Endothelial cell of umbilical vein (primary cell): Measurements from ENCODE around the gene ZIC5. TPM values are rescaled to one million over a fixed set of nuclear protein-coding genes. Genes with fewer than 3 reads are reported as not detected.

Experiments
- BruUV-seq: library from RNA; stranded (reverse); fragments of 400-500 nt; replicated peaks from 2 replicates; lab custom pipeline; 2021; lab: Mats Ljungman, UMichigan
- CTCF ChIA-PET: fragments of 300-600, 350-600 bp; sonication (Branson Sonifier 250); formaldehyde crosslinking; loops from one replicate; lab custom pipeline; 2021; ENCODE audit warnings: antibody characterized with exemption, inconsistent platforms; lab: Charles Lee
- POLR2A ChIA-PET: fragments of 300-600, 350-600 bp; sonication (Branson Sonifier 250); formaldehyde crosslinking; loops from one replicate; lab custom pipeline; 2021; ENCODE audit warnings: antibody characterized with exemption, inconsistent platforms; lab: Charles Lee
- DNase-seq: peaks from one replicate; pipeline ENCODE4 v3.0.0-alpha.2; 2011; ENCODE audit warnings: low read depth, low spot score
- FAIRE-seq: peaks from 2 replicates; lab custom pipeline; 2011; peaks lifted over from hg19 to GRCh38; lab: Jason Lieb, UNC
- H2AFZ ChIP-seq: 2 replicates; pipeline ENCODE4 v1.6.0; 2012; ENCODE audit warnings: low read depth, low read length, control low read depth, inconsistent platforms
- H3K27ac ChIP-seq: 2 replicates; pipeline ENCODE4 v1.5.1; 2011; ENCODE audit warnings: low read depth, mild to moderate bottlenecking, control low read depth, low read length, moderate library complexity; ENCODE audit not compliant: insufficient read depth
- H3K27me3 ChIP-seq, 2 experiments: 2 replicates each; pipeline versions ENCODE4 v1.6.0 to v1.6.1; 2011; ENCODE audit warnings: low read length in 2 of 2, mixed read lengths in 1 of 2; ENCODE audit not compliant: control insufficient read depth in 2 of 2, insufficient read depth in 2 of 2
- H3K36me3 ChIP-seq, 2 experiments: 2 replicates in 1 of 2; 3 replicates in 1 of 2; pipeline ENCODE4 v1.5.1; 2011; ENCODE audit warnings: low read length in 2 of 2, mild to moderate bottlenecking in 1 of 2, moderate library complexity in 1 of 2; ENCODE audit not compliant: control insufficient read depth in 2 of 2, insufficient read depth in 2 of 2; ENCODE audit errors: extremely low read depth in 1 of 2
- H3K4me1 ChIP-seq: 3 replicates; pipeline ENCODE4 v1.5.1; 2011; ENCODE audit warnings: mild to moderate bottlenecking, low read length; ENCODE audit not compliant: control insufficient read depth, insufficient read depth; ENCODE audit errors: extremely low read depth
- H3K4me2 ChIP-seq: 2 replicates; pipeline ENCODE4 v1.6.1; 2011; ENCODE audit warnings: low read length, control low read depth, mixed read lengths; ENCODE audit not compliant: insufficient read depth
- H3K4me3 ChIP-seq, 3 experiments: fragments of 200-600 bp in 1 of 3; sonication (generic), shearing (Covaris generic) in 1 of 3; replicated peaks in 1 of 3; 2 replicates each; pipeline ENCODE4 v1.5.1; 2011 to 2016; ENCODE audit warnings: control low read depth in 3 of 3, low read length in 3 of 3, mild to moderate bottlenecking in 2 of 3, inconsistent platforms in 1 of 3, low read depth in 1 of 3, moderate library complexity in 1 of 3; ENCODE audit not compliant: insufficient read depth in 1 of 3
- H3K79me2 ChIP-seq: 2 replicates; pipeline ENCODE4 v1.6.0; 2012; ENCODE audit warnings: low read length, inconsistent platforms; ENCODE audit not compliant: control insufficient read depth, insufficient read depth
- H3K9ac ChIP-seq: replicated peaks from 2 replicates; pipeline ENCODE3; 2011; ENCODE audit warnings: low read length, control low read depth; ENCODE audit not compliant: insufficient read depth; ENCODE audit errors: extremely low read depth
- H3K9me1 ChIP-seq: replicated peaks from 3 replicates; pipeline ENCODE4 v1.6.0; 2011; ENCODE audit warnings: mild to moderate bottlenecking, low read length; ENCODE audit not compliant: control insufficient read depth, insufficient read depth; ENCODE audit errors: extremely low read depth
- H3K9me3 ChIP-seq: replicated peaks from 2 replicates; pipeline ENCODE4 v1.5.1; 2012; ENCODE audit warnings: low read length, inconsistent platforms; ENCODE audit not compliant: control insufficient read depth, insufficient read depth
- H4K20me1 ChIP-seq: replicated peaks from 2 replicates; pipeline ENCODE3; 2011; ENCODE audit warnings: mild to moderate bottlenecking, low read length; ENCODE audit not compliant: control insufficient read depth, insufficient read depth; ENCODE audit errors: extremely low read depth
- EZH2 ChIP-seq: IDR thresholded peaks from 2 replicates; pipeline ENCODE4 v1.6.1; 2012; ENCODE audit warnings: borderline replicate concordance, low read depth, mild to moderate bottlenecking, moderate library complexity, low read length, inconsistent platforms; ENCODE audit not compliant: severe bottlenecking
- POLR2A ChIP-seq: IDR thresholded peaks from 2 replicates; pipeline ENCODE4 v1.6.1; 2012; ENCODE audit warnings: low read depth, mild to moderate bottlenecking, control low read depth, low read length
- POLR2AphosphoS5 ChIP-seq: IDR thresholded peaks from 2 replicates; pipeline ENCODE4 v1.6.1; 2012; ENCODE audit warnings: low read depth, mild to moderate bottlenecking, control low read depth, low read length, moderate library complexity; ENCODE audit not compliant: insufficient read depth
- dilution Hi-C: fragments of 300-500 bp; cut with MboI; formaldehyde crosslinking; loops from one replicate; pipeline ENCODE4 v1.15.0; 2019; ENCODE audit warnings: low sequenced_read_pairs; ENCODE audit not compliant: extremely low pct_ligation_motif_present
- intact Hi-C: fragments of 100-400 bp; cut with micrococcal nuclease; formaldehyde crosslinking; loops from one replicate; pipeline ENCODE4 v1.10.0; 2022
- polyA plus RNA-seq, 4 experiments: library from polyadenylated mRNA; depleted of rRNA in 3 of 4; stranded (reverse) in 3 of 4; unstranded in 1 of 4; fragments of >200 nt; gene quantifications; 2 replicates each; pipeline versions ENCODE4 v1.2.1 to v1.2.3, GENCODE V29; 2011 to 2012; ENCODE audit warnings: missing spikeins in 1 of 4
- total RNA-seq: library from RNA; stranded (reverse); gene quantifications from 2 replicates; pipeline ENCODE4 v1.2.3, GENCODE V29; 2021
- TF ChIP-seq, protein P1 (sequence below), 2 donors: IDR thresholded peaks; 1 replicate in 1 of 2; 2 replicates in 1 of 2; pipeline ENCODE4 v1.5.1; 2011; ENCODE audit warnings: low read length in 2 of 2, mild to moderate bottlenecking in 2 of 2, moderate library complexity in 2 of 2, control low read depth in 1 of 2, inconsistent platforms in 1 of 2, low read depth in 1 of 2; ENCODE audit not compliant: insufficient read depth in 1 of 2; ENCODE audit errors: extremely low read depth in 1 of 2

Gene ZIC5
- total and polyA plus RNA-seq, 2 donors (not counting 3 experiments of a cell fraction or from before 2014, with no cell fraction given): not detected

DNA sequence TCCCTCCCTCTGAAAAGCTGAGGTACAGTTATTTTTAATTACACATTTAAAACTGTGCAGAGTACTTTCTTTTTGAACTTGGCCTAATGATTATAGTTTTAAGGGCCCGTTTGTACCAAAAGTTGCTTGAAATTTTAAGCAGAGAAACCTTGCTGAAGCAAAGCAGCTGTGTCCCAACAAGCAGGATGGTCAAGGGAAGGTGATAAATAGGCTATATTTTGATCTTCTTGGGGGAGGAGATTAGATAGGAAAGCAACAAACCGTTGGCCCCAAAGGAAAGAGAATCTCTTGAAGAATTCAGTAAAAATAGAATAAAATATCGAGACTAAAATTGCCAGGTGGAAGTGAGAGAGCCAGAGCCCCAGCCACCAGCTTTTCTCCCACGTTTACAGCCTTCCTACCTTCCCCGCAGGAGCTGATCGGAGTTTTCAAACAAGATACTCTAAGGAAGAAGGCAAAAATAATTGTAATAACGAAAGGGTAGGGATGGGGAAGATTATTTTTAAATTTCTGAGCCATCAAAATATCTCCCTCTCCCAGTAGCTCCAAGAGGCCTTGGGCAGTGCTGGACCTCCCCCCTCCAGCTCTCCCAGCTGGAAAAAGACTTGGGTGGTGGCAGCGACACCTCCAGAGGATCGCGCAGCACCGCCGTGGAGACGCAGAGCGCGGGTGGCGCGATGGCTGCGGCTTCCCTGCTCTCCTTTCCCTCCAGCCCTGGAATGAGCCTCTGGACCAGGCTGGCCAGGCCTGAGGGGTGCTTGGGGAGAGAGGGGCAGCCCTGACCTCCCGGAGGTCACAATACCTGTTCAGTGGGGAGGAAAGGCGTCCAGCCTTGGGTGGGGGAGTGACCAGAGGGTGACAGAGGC lies 15.8 kb upstream of the ZIC5 start:
- DNase-seq (no peak), FAIRE-seq (no peak)
- POLR2A ChIA-PET: no interaction called here
- H3K4me3 ChIP-seq: no peak overlapping the region
- H3K27me3 ChIP-seq: peaks cover 88 to 98% of the 10 kb centered on the region in 2 experiments
- TF ChIP-seq POLR2AphosphoS5: no peak
- no peak for TF ChIP-seq POLR2A
- TF ChIP-seq, protein P1, sequence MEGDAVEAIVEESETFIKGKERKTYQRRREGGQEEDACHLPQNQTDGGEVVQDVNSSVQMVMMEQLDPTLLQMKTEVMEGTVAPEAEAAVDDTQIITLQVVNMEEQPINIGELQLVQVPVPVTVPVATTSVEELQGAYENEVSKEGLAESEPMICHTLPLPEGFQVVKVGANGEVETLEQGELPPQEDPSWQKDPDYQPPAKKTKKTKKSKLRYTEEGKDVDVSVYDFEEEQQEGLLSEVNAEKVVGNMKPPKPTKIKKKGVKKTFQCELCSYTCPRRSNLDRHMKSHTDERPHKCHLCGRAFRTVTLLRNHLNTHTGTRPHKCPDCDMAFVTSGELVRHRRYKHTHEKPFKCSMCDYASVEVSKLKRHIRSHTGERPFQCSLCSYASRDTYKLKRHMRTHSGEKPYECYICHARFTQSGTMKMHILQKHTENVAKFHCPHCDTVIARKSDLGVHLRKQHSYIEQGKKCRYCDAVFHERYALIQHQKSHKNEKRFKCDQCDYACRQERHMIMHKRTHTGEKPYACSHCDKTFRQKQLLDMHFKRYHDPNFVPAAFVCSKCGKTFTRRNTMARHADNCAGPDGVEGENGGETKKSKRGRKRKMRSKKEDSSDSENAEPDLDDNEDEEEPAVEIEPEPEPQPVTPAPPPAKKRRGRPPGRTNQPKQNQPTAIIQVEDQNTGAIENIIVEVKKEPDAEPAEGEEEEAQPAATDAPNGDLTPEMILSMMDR (IDR thresholded peaks at IDR 0.05; ENCODE audit: extremely low read depth in 1 of 2, insufficient read depth in 1 of 2, low read depth in 1 of 2, low read length in 2 of 2): no peak
- peak; percentile 32 for TF ChIP-seq EZH2
- CTCF ChIA-PET: interaction anchor here (1.2 to 1.6 kb wide), 2 partner anchors 13 to 248 kb away, joined by 5 to 9 read pairs; no protein-coding TSS in a partner anchor
- H3K27ac ChIP-seq: no peak overlapping the region
- H3K9me1 ChIP-seq: no peaks in the 10 kb centered on the region
- H3K4me2 ChIP-seq: no peak overlapping the region
- no peak overlapping the region for H2AFZ ChIP-seq
- no TSS peak for BruUV-seq
- H4K20me1 ChIP-seq: no peaks in the 10 kb centered on the region
- dilution Hi-C loops: no loop called here
- no peak overlapping the region for H3K9ac ChIP-seq
- no peaks in the 10 kb centered on the region for H3K36me3 ChIP-seq
- no peaks in the 10 kb centered on the region for H3K9me3 ChIP-seq
- H3K4me1 ChIP-seq: no peaks in the 10 kb centered on the region
- no peaks in the 10 kb centered on the region for H3K79me2 ChIP-seq
- intact Hi-C loops: loop anchor here (2.0 kb wide), 1 partner anchor 527 kb away; no protein-coding TSS in a partner anchor
